ENCODE data around the gene ITPKC. TPM values are rescaled to one million over a fixed set of nuclear protein-coding genes. Genes with fewer than 3 reads are reported as not detected.

Gene ITPKC
- total RNA-seq, 5 donors from 2014 or later (not counting 1 experiment from before 2014, with no cell fraction given), result 5.9 to 11.8 (median 9.3) TPM

- H3K27me3 Mint-ChIP-seq, result no peaks in the 10 kb centered on the region
- ChIA-PET CTCF (no interaction called here), POLR2A (no interaction called here)
- H3K36me3 Mint-ChIP-seq, result peaks cover 40% of the 10 kb centered on the region
- Histone ChIP-seq H3K4me3 (ENCODE audit: control insufficient read depth in 1 of 2, extremely low read depth in 1 of 2, low read length in 1 of 2) (no peak overlapping the region), H3K27ac (ENCODE audit: low read length) (no peak overlapping the region), H3K9me3 (no peaks in the 10 kb centered on the region), H3K36me3 (ENCODE audit: control insufficient read depth in 2 of 2, extremely low read depth in 1 of 2, insufficient read depth in 1 of 2, low read length in 1 of 2) (peaks cover 15 to 50% of the 10 kb centered on the region in 2 donors), H3K27me3 (replicated peaks in 1 of 2; ENCODE audit: control insufficient read depth in 2 of 2, extremely low read depth in 1 of 2, insufficient read depth in 2 of 2, low read length in 1 of 2) (no peaks in the 10 kb centered on the region), H3K4me1 (ENCODE audit: control insufficient read depth in 1 of 2, extremely low read depth in 1 of 2, insufficient read depth in 2 of 2, low read length in 2 of 2) (no peaks in the 10 kb centered on the region)
- no peaks in the 10 kb centered on the region for H3K9me3 Mint-ChIP-seq
- DNase-seq (no peak), ATAC-seq (replicated peaks in 1 of 4) (no peak)
- H3K27ac Mint-ChIP-seq, result no peak overlapping the region
- no peak overlapping the region for H3K4me3 Mint-ChIP-seq
- 93% methylated on average over 7 of the region's 9 CpGs for WGBS (ENCODE audit: insufficient coverage)
- no peaks in the 10 kb centered on the region for H3K4me1 Mint-ChIP-seq
Measured at GRCh38 chr19:40700083-40700482, 16.8 kb upstream of the ITPKC start.

- Mint-ChIP-seq H3K27me3 (no peaks in the 10 kb centered on the region), H3K27ac (no peak overlapping the region), H3K36me3 (peaks cover 36% of the 10 kb centered on the region), H3K4me1 (peaks cover 0 to 5% (median 0%) of the 10 kb centered on the region in 3 donors), H3K4me3 (no peak overlapping the region), H3K9me3 (no peaks in the 10 kb centered on the region)
- POLR2A ChIA-PET, result no interaction called here
- H3K27ac ChIP-seq (ENCODE audit: low read length), result no peak overlapping the region
- WGBS (ENCODE audit: insufficient coverage), result 90% methylated on average over 2 of the region's 6 CpGs
- H3K4me3 ChIP-seq (ENCODE audit: control insufficient read depth in 1 of 2, extremely low read depth in 1 of 2, low read length in 1 of 2), result no peak overlapping the region
- no peak for DNase-seq
- H3K4me1 ChIP-seq (ENCODE audit: control insufficient read depth in 1 of 2, extremely low read depth in 1 of 2, insufficient read depth in 2 of 2, low read length in 2 of 2), result no peaks in the 10 kb centered on the region
- no peaks in the 10 kb centered on the region for H3K27me3 ChIP-seq (replicated peaks in 1 of 2; ENCODE audit: control insufficient read depth in 2 of 2, extremely low read depth in 1 of 2, insufficient read depth in 2 of 2, low read length in 1 of 2)
- no peak for ATAC-seq (replicated peaks in 1 of 4)
- H3K36me3 ChIP-seq (ENCODE audit: control insufficient read depth in 2 of 2, extremely low read depth in 1 of 2, insufficient read depth in 1 of 2, low read length in 1 of 2), result peaks cover 16 to 50% of the 10 kb centered on the region in 2 donors
- no peaks in the 10 kb centered on the region for H3K9me3 ChIP-seq
- CTCF ChIA-PET, result no interaction called here
Measured at GRCh38 chr19:40701758-40702157, 15.2 kb upstream of the ITPKC start.

GRCh38 chr19:40702337-40703012 lies 14.4 kb upstream of the ITPKC start:
- Histone ChIP-seq H3K27me3 (replicated peaks in 1 of 2; ENCODE audit: control insufficient read depth in 2 of 2, extremely low read depth in 1 of 2, insufficient read depth in 2 of 2, low read length in 1 of 2) (no peaks in the 10 kb centered on the region), H3K4me1 (ENCODE audit: control insufficient read depth in 1 of 2, extremely low read depth in 1 of 2, insufficient read depth in 2 of 2, low read length in 2 of 2) (no peaks in the 10 kb centered on the region), H3K9me3 (no peaks in the 10 kb centered on the region), H3K4me3 (ENCODE audit: control insufficient read depth in 1 of 2, extremely low read depth in 1 of 2, low read length in 1 of 2) (no peak overlapping the region), H3K36me3 (ENCODE audit: control insufficient read depth in 2 of 2, extremely low read depth in 1 of 2, insufficient read depth in 1 of 2, low read length in 1 of 2) (peaks cover 16 to 48% of the 10 kb centered on the region in 2 donors), H3K27ac (ENCODE audit: low read length) (no peak overlapping the region)
- no peaks in the 10 kb centered on the region for H3K9me3 Mint-ChIP-seq
- ChIA-PET POLR2A (no interaction called here), CTCF (no interaction called here)
- no peaks in the 10 kb centered on the region for H3K27me3 Mint-ChIP-seq
- 93% methylated on average over 10 of the region's 18 CpGs for WGBS (ENCODE audit: insufficient coverage)
- no peak overlapping the region for H3K27ac Mint-ChIP-seq
- no peak overlapping the region for H3K4me3 Mint-ChIP-seq
- ATAC-seq (replicated peaks in 1 of 4) (no peak), DNase-seq (no peak)
- H3K4me1 Mint-ChIP-seq, result peaks cover 0 to 8% (median 0%) of the 10 kb centered on the region in 3 donors
- peaks cover 39% of the 10 kb centered on the region for H3K36me3 Mint-ChIP-seq

- Mint-ChIP-seq H3K4me1 (peaks cover 0 to 12% (median 0%) of the 10 kb centered on the region in 3 donors), H3K9me3 (no peaks in the 10 kb centered on the region), H3K36me3 (peaks cover 39% of the 10 kb centered on the region), H3K4me3 (no peak overlapping the region), H3K27ac (no peak overlapping the region), H3K27me3 (no peaks in the 10 kb centered on the region)
- CTCF ChIA-PET, result no interaction called here
- DNase-seq (no peak), ATAC-seq (replicated peaks in 1 of 4) (no peak)
- H3K4me1 ChIP-seq (ENCODE audit: control insufficient read depth in 1 of 2, extremely low read depth in 1 of 2, insufficient read depth in 2 of 2, low read length in 2 of 2), result no peaks in the 10 kb centered on the region
- H3K9me3 ChIP-seq, result no peaks in the 10 kb centered on the region
- H3K27me3 ChIP-seq (replicated peaks in 1 of 2; ENCODE audit: control insufficient read depth in 2 of 2, extremely low read depth in 1 of 2, insufficient read depth in 2 of 2, low read length in 1 of 2), result no peaks in the 10 kb centered on the region
- H3K27ac ChIP-seq (ENCODE audit: low read length), result no peak overlapping the region
- 94% methylated on average over 16 of the region's 24 CpGs for WGBS (ENCODE audit: insufficient coverage)
- POLR2A ChIA-PET, result no interaction called here
- no peak overlapping the region for H3K4me3 ChIP-seq (ENCODE audit: control insufficient read depth in 1 of 2, extremely low read depth in 1 of 2, low read length in 1 of 2)
- peaks cover 16 to 49% of the 10 kb centered on the region in 2 donors for H3K36me3 ChIP-seq (ENCODE audit: control insufficient read depth in 2 of 2, extremely low read depth in 1 of 2, insufficient read depth in 1 of 2, low read length in 1 of 2)
Measured at GRCh38 chr19:40703029-40703755, 13.7 kb upstream of the ITPKC start.

- H3K27ac Mint-ChIP-seq, result no peak overlapping the region
- ChIA-PET POLR2A (no interaction called here), CTCF (interaction anchor here in 1 of 2 donors (0.5 kb wide), 1 partner anchor 116 kb away, joined by 3 read pairs; no protein-coding TSS in a partner anchor)
- no peaks in the 10 kb centered on the region for H3K9me3 Mint-ChIP-seq
- no peak for ATAC-seq (replicated peaks in 1 of 4)
- H3K4me1 Mint-ChIP-seq, result peaks cover 2 to 12% (median 2%) of the 10 kb centered on the region in 3 donors
- 90% methylated on average over 7 of the region's 18 CpGs for WGBS (ENCODE audit: insufficient coverage)
- H3K9me3 ChIP-seq, result no peaks in the 10 kb centered on the region
- H3K27me3 Mint-ChIP-seq, result no peaks in the 10 kb centered on the region
- H3K4me3 Mint-ChIP-seq, result no peak overlapping the region
- H3K27me3 ChIP-seq (replicated peaks in 1 of 2; ENCODE audit: control insufficient read depth in 2 of 2, extremely low read depth in 1 of 2, insufficient read depth in 2 of 2, low read length in 1 of 2), result no peaks in the 10 kb centered on the region
- H3K27ac ChIP-seq (ENCODE audit: low read length), result no peak overlapping the region
- no peaks in the 10 kb centered on the region for H3K4me1 ChIP-seq (ENCODE audit: control insufficient read depth in 1 of 2, extremely low read depth in 1 of 2, insufficient read depth in 2 of 2, low read length in 2 of 2)
- peaks cover 47% of the 10 kb centered on the region for H3K36me3 Mint-ChIP-seq
- H3K4me3 ChIP-seq (ENCODE audit: control insufficient read depth in 1 of 2, extremely low read depth in 1 of 2, low read length in 1 of 2), result no peak overlapping the region
- no peak for DNase-seq
- peaks cover 16 to 54% of the 10 kb centered on the region in 2 donors for H3K36me3 ChIP-seq (ENCODE audit: control insufficient read depth in 2 of 2, extremely low read depth in 1 of 2, insufficient read depth in 1 of 2, low read length in 1 of 2)
Measured at GRCh38 chr19:40704491-40705361, 12.2 kb upstream of the ITPKC start.

GRCh38 chr19:40705362-40705651 lies 11.6 kb upstream of the ITPKC start:
- Histone ChIP-seq H3K27ac (ENCODE audit: low read length) (no peak overlapping the region), H3K4me3 (ENCODE audit: control insufficient read depth in 1 of 2, extremely low read depth in 1 of 2, low read length in 1 of 2) (no peak overlapping the region), H3K9me3 (no peaks in the 10 kb centered on the region), H3K27me3 (replicated peaks in 1 of 2; ENCODE audit: control insufficient read depth in 2 of 2, extremely low read depth in 1 of 2, insufficient read depth in 2 of 2, low read length in 1 of 2) (no peaks in the 10 kb centered on the region), H3K4me1 (ENCODE audit: control insufficient read depth in 1 of 2, extremely low read depth in 1 of 2, insufficient read depth in 2 of 2, low read length in 2 of 2) (no peaks in the 10 kb centered on the region), H3K36me3 (ENCODE audit: control insufficient read depth in 2 of 2, extremely low read depth in 1 of 2, insufficient read depth in 1 of 2, low read length in 1 of 2) (peaks cover 16 to 52% of the 10 kb centered on the region in 2 donors)
- peaks cover 47% of the 10 kb centered on the region for H3K36me3 Mint-ChIP-seq
- H3K4me1 Mint-ChIP-seq, result peaks cover 2 to 12% (median 2%) of the 10 kb centered on the region in 3 donors
- 100% methylated on average over 5 of the region's 9 CpGs for WGBS (ENCODE audit: insufficient coverage)
- no peak overlapping the region for H3K27ac Mint-ChIP-seq
- CTCF ChIA-PET, result no interaction called here
- H3K27me3 Mint-ChIP-seq, result no peaks in the 10 kb centered on the region
- no peaks in the 10 kb centered on the region for H3K9me3 Mint-ChIP-seq
- ATAC-seq (replicated peaks in 1 of 4) (no peak), DNase-seq (no peak)
- H3K4me3 Mint-ChIP-seq, result no peak overlapping the region
- POLR2A ChIA-PET, result no interaction called here
